ENCODE results near the gene NPAS2. TPM values are rescaled to one million over a fixed set of nuclear protein-coding genes. Genes with fewer than 3 reads are reported as not detected.

Gene NPAS2
- total RNA-seq, 4 donors from 2014 or later = 7.7 to 83.2 (median 15.1) TPM

GRCh38 chr2:100852999-100853908 is 33.3 kb downstream of the NPAS2 start:
- no peak overlapping the region for H3K4me3 ChIP-seq
- TF ChIP-seq EP300 (IDR thresholded peaks at IDR 0.05) = no peak
- no peak for TF ChIP-seq CTCF (IDR thresholded peaks at IDR 0.05)
- no peak for TF ChIP-seq POLR2A (IDR thresholded peaks at IDR 0.05)
- WGBS, 2 donors = 66 to 68% methylated on average over 14 of the region's 14 CpGs
- no peaks in the 10 kb centered on the region for H3K4me1 ChIP-seq
- H3K27ac ChIP-seq = no peak overlapping the region
- DNase-seq (ENCODE audit: low spot score in 2 of 2) = no peak
- no peaks in the 10 kb centered on the region for H3K9me3 ChIP-seq
- H3K27me3 ChIP-seq = no peaks in the 10 kb centered on the region
- H3K36me3 ChIP-seq = no peaks in the 10 kb centered on the region

DNA sequence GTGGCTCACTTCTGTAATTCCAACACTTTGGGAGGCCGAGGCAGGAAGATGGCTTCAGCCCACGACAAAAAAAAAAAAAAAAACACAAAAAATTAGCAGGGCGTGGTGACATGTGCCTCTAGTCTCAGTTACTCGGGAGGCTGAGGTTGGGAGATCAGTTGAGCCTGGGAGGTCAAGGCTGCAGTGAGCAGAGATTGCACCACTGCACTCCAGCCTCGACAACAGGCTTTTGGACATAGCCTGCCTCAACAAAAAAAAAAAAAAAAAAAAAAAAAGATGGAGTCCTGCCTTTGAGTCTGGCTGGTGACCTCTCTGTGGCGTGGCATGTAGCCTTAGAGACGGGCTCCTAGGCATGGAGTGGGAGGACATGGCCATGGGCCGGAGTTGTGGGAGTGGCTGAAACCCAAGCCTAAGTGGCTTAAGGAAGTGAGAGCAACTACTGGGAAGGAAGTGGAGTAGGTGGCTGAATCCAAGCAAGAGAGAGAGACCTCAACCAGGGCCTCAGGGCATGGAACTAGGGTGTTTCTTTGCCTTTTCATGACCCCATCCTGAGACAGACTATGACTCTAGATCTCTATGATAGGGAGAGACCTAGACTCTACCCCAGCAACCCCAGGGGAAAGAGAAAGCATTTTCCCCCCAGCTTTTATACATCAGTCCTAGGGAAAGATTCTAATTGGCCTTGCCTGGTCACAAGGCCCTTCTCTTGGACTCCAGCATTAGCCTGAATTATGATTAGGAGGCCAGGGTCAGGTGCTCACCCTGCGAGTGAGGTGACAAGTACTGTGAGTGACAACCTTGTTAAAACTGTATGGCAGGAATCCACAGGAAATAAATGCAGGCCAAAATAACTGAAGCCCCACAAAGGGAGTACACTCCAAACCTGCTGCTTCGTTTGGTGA is 34.2 kb downstream of the NPAS2 start:
- WGBS, 2 donors = 72 to 82% methylated on average over 10 of the region's 10 CpGs

DNA sequence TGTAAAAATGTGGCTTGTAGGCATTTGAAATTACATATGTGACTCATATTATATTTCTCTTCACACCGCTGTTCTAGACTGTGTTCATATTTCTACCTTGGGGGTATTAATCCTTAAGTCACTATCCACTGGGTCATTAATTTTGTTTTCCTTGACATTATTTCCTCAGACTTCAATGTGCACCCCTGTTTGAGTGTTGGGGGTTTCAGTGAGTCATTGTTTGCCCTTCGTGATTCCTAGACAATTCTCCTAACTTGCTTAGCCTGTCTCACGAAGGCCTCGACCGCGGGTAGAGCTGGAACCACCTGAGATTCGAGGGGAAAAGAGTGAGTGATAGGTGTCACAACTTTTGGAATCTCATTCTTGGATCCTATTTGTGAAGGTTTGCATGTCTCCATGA is 35.1 kb downstream of the NPAS2 start:
- Histone ChIP-seq H3K4me1 (no peaks in the 10 kb centered on the region), H3K9me3 (no peaks in the 10 kb centered on the region), H3K27me3 (no peaks in the 10 kb centered on the region), H3K36me3 (no peaks in the 10 kb centered on the region), H3K4me3 (no peak overlapping the region), H3K27ac (no peak overlapping the region)
- no peak for TF ChIP-seq POLR2A (IDR thresholded peaks at IDR 0.05)
- no peak for TF ChIP-seq CTCF (IDR thresholded peaks at IDR 0.05)
- no peak for TF ChIP-seq EP300 (IDR thresholded peaks at IDR 0.05)
- 92 to 94% methylated on average over 7 of the region's 7 CpGs for WGBS, 2 donors
- no peak for DNase-seq (ENCODE audit: low spot score in 2 of 2)

More for the DNA sequence above, 34.2 kb downstream of the NPAS2 start:
- H3K36me3 ChIP-seq = no peaks in the 10 kb centered on the region
- DNase-seq (ENCODE audit: low spot score in 2 of 2) = no peak
- TF ChIP-seq POLR2A (IDR thresholded peaks at IDR 0.05) (no peak), CTCF (IDR thresholded peaks at IDR 0.05) (no peak), EP300 (IDR thresholded peaks at IDR 0.05) (no peak)
- H3K27ac ChIP-seq = no peak overlapping the region
- H3K9me3 ChIP-seq = no peaks in the 10 kb centered on the region
- no peak overlapping the region for H3K4me3 ChIP-seq
- H3K4me1 ChIP-seq = no peaks in the 10 kb centered on the region
- H3K27me3 ChIP-seq = no peaks in the 10 kb centered on the region

GRCh38 chr2:100855606-100856005 is 35.7 kb downstream of the NPAS2 start:
- Histone ChIP-seq H3K4me3 (no peak overlapping the region), H3K27ac (no peak overlapping the region), H3K9me3 (no peaks in the 10 kb centered on the region), H3K36me3 (no peaks in the 10 kb centered on the region), H3K4me1 (no peaks in the 10 kb centered on the region), H3K27me3 (no peaks in the 10 kb centered on the region)
- no peak for DNase-seq (ENCODE audit: low spot score in 2 of 2)
- WGBS, 2 donors = 85 to 91% methylated on average over 3 of the region's 3 CpGs
- TF ChIP-seq POLR2A (IDR thresholded peaks at IDR 0.05) (no peak), EP300 (IDR thresholded peaks at IDR 0.05) (no peak), CTCF (IDR thresholded peaks at IDR 0.05) (no peak)

Data from tibial nerve (tissue), 4 donors.